ENCODE data around the gene RBKS.

RBKS gene

DNA sequence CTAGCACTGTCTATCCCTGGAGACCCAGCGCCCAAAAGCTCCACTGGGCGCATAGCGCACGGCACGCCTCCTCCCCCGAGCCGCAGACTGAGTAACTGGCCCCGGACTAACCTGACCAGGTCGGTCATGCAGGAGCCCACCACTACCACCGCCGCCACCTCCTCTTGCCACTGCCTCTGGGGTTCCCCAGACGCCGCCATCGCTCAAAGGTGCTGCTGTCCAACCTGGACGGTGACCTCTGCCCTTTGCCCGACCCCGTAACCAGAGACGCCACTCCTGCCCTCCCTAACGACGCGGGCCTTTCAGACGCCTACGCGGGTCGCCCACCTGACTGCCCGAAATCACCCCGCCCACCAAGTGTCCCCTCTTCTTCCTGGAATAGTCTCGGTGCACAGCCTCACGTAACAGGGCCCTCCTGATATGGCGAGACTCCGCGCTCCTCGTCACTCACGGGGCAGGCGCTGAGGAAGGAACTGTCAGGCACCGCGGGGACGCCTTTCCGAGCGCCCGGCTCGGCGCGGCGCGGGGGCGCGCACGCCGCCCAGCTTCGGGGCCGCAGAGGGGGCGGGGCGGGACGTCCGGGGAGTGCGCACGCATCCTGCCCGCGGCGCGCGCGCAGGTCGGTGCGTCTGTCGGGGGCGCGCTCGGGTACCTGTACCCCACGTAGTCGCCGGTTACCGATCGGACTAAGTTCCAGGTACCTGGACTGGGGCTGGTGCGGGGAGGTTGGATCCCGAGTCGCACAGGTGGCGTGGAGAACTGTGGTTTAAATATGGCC is at the start of gene RBKS, which contains the start of gene BABAM2:
Gene RBKS (minus strand): TSS at position 242 of the 778 bp plus-strand sequence. CDS start 42 bp downstream, at position 200.
Gene BABAM2 (plus strand): TSS at position 584 of the 778 bp plus-strand sequence. CDS start 3,828 bp downstream, outside the sequence.
- peak; percentile 83 for DNase-seq

- no peak for DNase-seq
Observed at GRCh38 chr2:27935026-27935425, 44.8 kb upstream of the RBKS start.

DNA sequence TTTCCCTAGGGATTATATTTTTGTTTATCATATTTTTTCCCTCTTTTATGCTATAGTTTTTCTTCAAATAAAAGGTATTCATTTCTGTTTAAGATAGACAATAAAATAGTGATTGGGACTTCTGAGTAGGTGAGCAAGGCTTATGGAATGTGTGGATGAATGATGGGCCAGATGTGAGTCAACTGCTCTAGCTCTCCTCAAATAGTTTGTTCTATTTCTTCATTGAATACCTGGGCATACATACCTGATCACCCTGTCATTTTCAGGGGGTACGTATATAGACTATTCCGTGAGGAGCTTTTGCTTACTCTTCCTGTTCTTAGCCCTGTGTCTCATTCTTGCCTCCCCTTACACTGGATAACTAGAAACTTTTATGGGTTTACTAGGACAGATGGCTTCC is 42.2 kb upstream of the RBKS start:
- DNase-seq = no peak

GRCh38 chr2:27931361-27931950 is 41.3 kb upstream of the RBKS start:
- DNase-seq = no peak

DNA sequence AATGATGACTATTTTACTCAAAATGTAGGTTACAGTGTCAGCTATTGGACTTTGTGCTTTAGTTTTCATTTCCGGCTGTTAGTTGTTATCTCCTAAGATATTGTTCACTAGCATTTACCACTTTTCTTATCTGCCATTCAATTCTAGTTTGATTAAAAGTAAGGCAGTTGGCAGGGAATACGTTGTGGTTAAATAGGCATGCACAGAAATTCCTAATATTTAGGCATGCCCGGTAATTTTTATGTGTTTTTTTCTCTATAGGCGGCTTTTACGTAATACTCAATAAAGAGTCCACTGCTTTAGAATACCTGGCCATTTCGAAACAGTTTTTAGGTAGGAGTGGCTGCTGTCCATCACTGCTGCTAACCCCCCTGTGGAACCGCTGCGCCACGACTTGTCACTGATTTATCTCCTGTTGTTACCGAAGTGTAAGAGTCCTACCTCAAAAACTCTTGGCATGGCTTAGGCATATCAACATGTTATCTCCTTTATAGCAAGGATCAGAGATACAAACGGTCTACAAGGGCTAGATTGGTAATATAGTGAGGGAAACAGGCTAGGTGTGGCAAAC is 39.8 kb upstream of the RBKS start:
- no peak for DNase-seq

DNA sequence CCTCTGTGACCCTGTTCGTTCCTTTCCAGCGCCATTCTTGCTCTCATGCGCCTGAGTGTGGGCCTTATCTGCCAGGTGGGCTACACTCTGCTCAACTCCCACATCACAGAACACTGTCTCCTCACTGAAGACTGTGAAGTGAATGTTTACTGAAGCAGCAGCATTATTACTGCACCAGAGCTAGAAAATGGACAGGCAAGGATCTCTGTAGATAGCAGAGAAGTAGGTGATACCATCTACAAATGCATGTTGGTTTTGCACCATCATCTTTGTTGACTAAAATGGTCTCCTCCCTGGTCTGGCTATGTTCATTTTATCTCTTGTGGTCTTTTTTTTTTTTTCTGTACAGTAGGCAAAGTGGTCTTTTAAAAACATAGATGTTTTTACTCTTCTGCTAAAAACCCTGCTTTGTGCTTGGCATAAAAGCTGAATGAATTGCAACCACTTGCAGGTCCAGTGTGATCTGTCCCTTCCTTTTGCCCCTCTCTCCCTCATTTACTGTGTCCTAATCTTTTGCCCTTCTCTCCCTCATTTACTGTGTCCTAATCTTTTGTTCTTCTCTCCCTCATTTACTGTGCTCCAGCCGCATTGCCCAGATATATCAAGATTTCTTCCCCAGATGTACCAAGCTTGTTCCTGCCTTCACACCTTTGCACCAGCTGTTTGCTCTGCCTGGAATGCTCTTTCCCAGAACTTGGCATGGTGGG is 35.7 kb upstream of the RBKS start:
- no peak for DNase-seq

- no peak for DNase-seq
Observed at GRCh38 chr2:27922842-27923241, 32.7 kb upstream of the RBKS start.

- no peak for DNase-seq
Observed at GRCh38 chr2:27921880-27922547, 31.8 kb upstream of the RBKS start.

- no peak for DNase-seq
Observed at GRCh38 chr2:27921424-27921823, 31.2 kb upstream of the RBKS start.

DNA sequence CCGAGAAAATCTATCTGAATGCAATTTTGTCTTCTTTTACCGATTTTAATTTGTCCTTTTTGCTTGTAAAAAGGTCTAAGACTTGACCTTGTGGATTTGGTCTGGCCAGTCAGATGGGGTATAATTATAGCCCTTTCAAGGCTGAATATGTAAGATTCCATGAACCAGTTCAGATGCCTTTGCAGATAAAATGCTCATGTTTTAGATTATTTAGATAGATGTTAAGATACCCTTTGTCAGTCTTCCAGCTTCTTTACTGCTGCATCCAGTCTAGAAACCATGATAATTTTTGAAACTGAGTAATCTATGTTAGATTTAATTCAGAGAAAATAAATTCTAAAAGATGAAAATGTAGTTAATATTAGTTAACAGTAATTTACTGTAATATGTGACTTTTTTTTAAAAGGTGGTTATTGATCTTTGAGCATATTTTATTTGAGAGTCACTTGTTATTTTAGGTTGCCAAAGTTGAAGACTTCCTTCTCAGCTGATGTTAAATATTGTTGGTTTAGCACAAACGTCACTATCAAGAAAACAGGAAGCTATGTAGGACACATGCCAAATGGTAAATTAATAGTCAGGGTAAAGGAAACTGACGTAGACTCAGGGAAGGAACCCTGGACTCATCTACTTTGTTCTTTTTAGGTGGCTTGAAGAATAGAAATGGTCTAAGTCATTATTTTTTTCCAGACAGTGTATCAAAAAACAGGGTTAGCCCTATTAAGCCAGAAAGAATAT is 30.1 kb upstream of the RBKS start:
- no peak for DNase-seq

DNA sequence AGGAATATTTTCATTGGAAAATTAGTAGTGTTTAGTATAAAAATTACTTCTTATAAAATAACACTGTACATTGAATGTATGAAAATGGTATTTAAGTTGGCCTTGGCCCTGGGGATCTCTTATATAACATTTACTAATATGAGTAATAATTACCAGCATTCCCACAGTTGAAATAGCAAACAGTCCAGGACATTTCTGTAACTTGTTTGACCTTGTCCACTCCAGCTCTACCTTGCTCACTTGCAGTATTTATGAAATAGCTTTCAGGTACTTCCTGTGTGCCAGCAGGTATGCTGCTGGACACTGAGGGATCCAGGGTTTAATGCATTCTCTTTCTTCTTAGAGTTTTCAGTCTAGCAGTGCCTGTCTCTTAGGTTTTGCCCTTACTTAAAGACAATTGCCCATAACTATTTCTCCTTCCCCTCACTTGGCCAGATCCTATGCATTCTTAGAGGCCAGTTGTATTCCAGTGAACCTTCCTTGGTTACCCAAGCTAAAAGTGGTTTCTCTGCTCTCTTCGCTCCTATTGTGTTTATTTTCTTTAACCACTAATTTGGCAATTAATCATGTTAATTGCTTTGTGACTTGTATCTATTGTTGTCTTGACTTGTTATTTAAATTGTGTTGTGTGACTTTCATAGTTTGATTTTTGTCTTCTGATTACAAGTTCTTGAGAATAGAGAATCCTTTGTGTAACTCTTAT is 26.3 kb upstream of the RBKS start:
- no peak for DNase-seq

DNA sequence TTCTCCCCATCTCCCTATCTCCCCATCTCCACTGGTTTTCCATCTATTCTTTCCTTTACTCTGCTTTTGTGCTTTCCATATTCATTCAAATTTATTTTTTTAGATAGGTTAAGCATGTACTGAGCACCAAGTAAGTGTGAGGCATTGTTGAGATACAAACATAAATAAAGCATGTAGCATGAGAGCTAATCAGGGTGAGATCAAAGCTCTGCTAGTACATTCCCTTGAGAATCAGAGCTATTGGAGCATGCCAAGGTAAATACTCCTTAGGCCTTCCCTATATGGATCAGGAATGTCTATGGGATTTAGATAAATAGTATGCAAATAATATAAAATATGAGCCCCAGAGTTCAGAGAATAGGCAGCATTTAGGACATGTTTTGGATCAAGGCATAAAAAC is 25.7 kb upstream of the RBKS start:
- peak; percentile 7 for DNase-seq

GRCh38 chr2:27915191-27915590 is 25.0 kb upstream of the RBKS start:
- no peak for DNase-seq

GRCh38 chr2:27914805-27915175 is 24.6 kb upstream of the RBKS start:
- DNase-seq = no peak

DNA sequence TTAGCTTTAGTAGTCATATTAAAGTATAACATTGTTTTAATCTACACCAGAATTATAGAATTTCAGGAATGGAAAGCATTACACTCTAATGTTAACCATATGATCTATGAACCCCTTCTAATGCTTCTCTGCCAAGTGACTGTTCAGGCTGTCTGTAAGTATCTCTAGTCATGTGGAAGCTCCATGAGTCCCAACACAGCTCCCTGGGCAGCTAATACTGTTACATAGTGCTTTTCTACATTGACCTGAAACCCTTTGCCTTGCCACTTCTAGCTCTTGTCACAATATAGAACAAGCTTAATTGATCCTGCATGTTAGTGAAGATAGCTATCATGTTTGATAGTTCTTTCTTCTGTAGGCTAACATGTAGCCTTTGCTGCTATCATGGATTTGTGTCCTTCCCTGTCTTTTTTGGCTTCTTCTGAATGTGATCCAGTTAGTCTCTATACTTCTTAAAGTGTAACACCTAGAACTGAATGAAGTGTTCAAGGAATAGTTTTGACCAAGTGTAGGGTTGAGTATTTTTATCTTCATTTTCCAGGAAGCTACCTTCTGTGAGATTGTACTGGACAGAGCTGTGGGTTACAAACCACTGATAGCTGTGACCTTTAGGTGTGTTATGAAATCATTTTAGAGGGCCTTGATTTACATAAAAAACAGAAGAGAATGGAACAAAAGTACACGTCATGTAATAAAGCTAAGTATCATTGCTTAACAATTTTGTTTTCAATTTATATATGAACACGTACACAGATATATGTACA is 24.0 kb upstream of the RBKS start:
- no peak for DNase-seq

GRCh38 chr2:27912512-27912911 is 22.3 kb upstream of the RBKS start:
- no peak for DNase-seq

DNA sequence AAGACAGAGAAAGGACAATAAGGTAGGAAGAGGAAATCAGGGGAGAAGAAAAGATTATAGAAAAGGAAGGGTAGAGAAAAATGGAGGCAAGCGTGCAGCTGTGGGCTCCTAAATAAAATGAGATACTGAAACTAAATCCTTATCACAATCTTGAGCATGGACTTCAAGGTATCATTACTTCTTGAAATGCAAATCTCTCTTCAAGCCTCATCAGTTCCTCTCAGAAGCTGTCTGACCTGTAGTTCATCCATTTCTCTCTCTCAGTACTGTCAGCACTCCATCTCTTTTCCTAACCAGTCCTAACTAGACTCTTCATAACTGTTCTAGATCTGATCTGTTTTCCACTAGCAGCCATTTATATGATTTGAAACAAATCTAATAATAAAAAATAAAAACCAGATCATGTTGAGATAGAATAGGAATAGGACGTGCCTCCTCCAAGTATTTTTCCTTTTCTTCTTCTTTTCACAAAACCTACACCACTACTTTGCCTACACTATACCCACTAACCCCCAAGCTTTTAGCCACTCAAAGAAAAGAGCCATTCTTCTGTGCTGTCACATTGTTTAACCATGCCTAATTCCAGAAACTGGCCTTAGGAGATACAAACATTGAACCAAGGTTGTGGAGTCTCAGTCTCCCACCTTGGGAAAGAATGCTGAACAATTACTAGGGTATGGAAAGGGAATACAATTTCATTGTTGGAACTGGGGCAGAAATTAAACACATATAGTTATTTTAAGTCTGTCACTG is 21.4 kb upstream of the RBKS start:
- DNase-seq = no peak

- no peak for DNase-seq
Observed at GRCh38 chr2:27909901-27910300, 19.7 kb upstream of the RBKS start.

DNA sequence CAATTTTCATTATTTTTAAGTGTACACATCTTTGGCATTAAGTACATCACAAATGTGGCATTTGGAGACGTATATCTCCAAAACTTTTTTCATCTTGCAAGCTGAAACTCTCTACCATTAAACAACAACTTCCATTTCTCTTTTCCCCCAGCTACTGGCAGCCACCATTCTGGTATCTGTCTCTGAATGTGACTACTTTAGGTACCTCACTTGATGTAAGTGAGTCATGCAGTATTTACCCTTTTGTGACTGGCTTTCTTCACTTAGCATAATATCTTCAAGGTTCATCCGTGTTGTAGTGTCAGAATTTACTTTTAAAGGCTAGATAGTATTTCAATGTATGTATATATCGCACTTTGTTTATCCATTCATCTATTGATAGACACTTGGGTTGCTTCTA is 17.4 kb upstream of the RBKS start:
- no peak for DNase-seq

- no peak for DNase-seq
Observed at GRCh38 chr2:27906074-27906473, 15.9 kb upstream of the RBKS start.
